Activated T-helper 17 cell treated with anti-CD3 and anti-CD28 coated beads, Interleukin-2, amount 50 U/mL, for 72 hours (primary cell): Measurements from ENCODE around the gene GIGYF1. TPM values are rescaled to one million over a fixed set of nuclear protein-coding genes. Genes with fewer than 3 reads are reported as not detected.
A peak's percentile ranks its signal among the peaks of the same experiment; 100 is the strongest.

Source experiments
- ATAC-seq: fragments of 150-1000 bp; cut with Tn5 transposase; replicated peaks from 2 replicates; pipeline ENCODE4 v1.10.0; 2021; ENCODE audit warnings: mild to moderate bottlenecking, moderate library complexity
- H3K27ac Mint-ChIP-seq: one replicate; pipeline ENCODE4 v1.8.0; 2022; ENCODE audit warnings: mixed read lengths
- H3K27me3 Mint-ChIP-seq: one replicate; pipeline ENCODE4 v1.8.0; 2022; ENCODE audit warnings: mixed read lengths
- H3K36me3 Mint-ChIP-seq: one replicate; pipeline ENCODE4 v1.8.0; 2022; ENCODE audit warnings: low read depth, mild to moderate bottlenecking, mixed read lengths
- H3K4me1 Mint-ChIP-seq: one replicate; pipeline ENCODE4 v1.8.0; 2022; ENCODE audit warnings: mixed read lengths
- H3K4me3 Mint-ChIP-seq: one replicate; pipeline ENCODE4 v1.8.0; 2022; ENCODE audit warnings: mild to moderate bottlenecking, mixed read lengths
- H3K9me3 Mint-ChIP-seq: one replicate; pipeline ENCODE4 v1.8.0; 2022; ENCODE audit warnings: mixed read lengths
- total RNA-seq, 2 donors: library from RNA; stranded (reverse); gene quantifications; one replicate each; pipeline ENCODE4 v1.2.3, GENCODE V29; 2022

GIGYF1 gene
- total RNA-seq, 2 donors from 2014 or later: 40.2 to 53.1 TPM

DNA sequence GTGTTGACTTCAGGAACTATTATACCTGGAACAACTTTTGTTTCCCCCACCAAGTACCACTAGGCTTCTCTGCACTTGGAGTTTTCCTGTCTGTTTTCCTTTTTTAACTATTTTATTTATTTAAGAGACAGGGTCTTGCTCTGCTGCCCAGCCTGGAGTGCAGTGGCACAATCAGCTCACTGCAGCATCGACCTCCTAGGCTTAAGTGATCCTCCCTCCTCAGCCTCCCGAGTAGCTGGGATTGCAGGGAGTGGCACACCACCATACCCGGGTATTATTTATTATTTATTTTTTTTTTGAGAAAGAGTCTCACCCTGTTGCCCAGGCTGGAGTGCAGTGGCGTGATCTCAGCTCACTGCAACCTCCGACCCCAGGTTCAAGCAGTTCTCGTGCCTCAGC, 2.1 kb upstream of the GIGYF1 start:
- Mint-ChIP-seq H3K27me3 (peaks cover 4% of the 10 kb centered on the region), H3K4me3 (peak overlapping the region; percentile 71), H3K27ac (peak overlapping the region; percentile 85), H3K4me1 (peaks cover 23% of the 10 kb centered on the region), H3K36me3 (peaks cover 21% of the 10 kb centered on the region), H3K9me3 (no peaks in the 10 kb centered on the region)
- no peak for ATAC-seq

GRCh38 chr7:100693312-100694097, 545 bp downstream of the GIGYF1 start:
- peak overlapping the region; percentile 89 for H3K4me3 Mint-ChIP-seq
- peaks cover 23% of the 10 kb centered on the region for H3K4me1 Mint-ChIP-seq
- peak overlapping the region; percentile 89 for H3K27ac Mint-ChIP-seq
- no peaks in the 10 kb centered on the region for H3K27me3 Mint-ChIP-seq
- no peaks in the 10 kb centered on the region for H3K9me3 Mint-ChIP-seq
- peaks cover 38% of the 10 kb centered on the region for H3K36me3 Mint-ChIP-seq
- ATAC-seq: peak; percentile 53

- peak overlapping the region; percentile 89 for H3K4me3 Mint-ChIP-seq
- H3K27ac Mint-ChIP-seq: peak overlapping the region; percentile 89
- H3K4me1 Mint-ChIP-seq: peaks cover 23% of the 10 kb centered on the region
- H3K27me3 Mint-ChIP-seq: no peaks in the 10 kb centered on the region
- peaks cover 46% of the 10 kb centered on the region for H3K36me3 Mint-ChIP-seq
- H3K9me3 Mint-ChIP-seq: no peaks in the 10 kb centered on the region
- ATAC-seq: no peak
These were observed 1.5 kb downstream of the GIGYF1 start for GRCh38 chr7:100692578-100692961.

- Mint-ChIP-seq H3K27ac (peak overlapping the region; percentile 89), H3K4me3 (peak overlapping the region; percentile 89), H3K27me3 (no peaks in the 10 kb centered on the region), H3K36me3 (peaks cover 52% of the 10 kb centered on the region), H3K4me1 (peaks cover 23% of the 10 kb centered on the region), H3K9me3 (no peaks in the 10 kb centered on the region)
- ATAC-seq: peak; percentile 81
These were observed 2.1 kb downstream of the GIGYF1 start for GRCh38 chr7:100691676-100692577.

DNA sequence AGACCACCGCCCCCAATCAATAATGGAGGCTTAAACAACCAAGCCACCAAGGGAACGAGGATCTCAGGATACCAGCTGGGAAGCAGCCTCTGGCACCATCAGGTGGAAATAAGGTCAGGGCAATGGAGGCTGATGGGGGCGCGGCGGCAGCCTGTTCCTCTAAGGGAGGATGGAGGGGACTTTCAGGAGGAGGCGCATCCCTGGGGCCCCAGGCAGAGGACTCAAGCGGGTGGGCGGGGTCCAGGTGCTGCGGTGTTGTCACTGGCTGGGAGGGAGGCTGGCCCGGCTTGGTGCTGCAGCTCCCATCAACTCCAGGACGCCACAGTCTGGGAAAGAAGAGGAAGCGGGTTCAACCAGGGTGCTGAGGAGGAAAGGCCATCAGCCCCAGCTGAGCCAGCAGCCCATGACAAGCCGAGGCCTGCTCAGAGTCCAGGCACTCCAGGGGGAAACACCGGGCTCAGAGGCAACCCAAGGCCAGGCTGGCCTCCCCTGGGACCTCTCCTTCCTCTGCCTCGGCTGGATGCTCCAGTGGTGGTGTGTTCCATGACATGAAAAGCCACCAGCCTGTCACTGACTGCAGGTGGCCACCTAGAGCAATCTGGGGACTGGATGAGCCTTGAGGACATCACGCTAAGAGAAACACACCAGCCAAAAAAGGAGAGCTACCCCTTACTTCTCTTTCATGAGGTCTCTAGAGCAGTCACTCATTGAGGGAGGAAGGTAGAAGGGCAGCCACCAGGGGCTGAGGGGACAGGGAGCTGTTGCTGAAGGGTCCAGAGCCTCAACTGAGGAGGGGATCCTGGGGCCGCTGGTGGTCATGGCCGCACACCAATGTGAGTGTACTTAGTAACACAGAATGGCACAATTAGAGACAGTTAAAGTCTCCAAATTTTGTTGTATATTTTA, 4.6 kb downstream of the GIGYF1 start:
- ATAC-seq: no peak
- peaks cover 73% of the 10 kb centered on the region for H3K36me3 Mint-ChIP-seq
- no peaks in the 10 kb centered on the region for H3K9me3 Mint-ChIP-seq
- H3K4me3 Mint-ChIP-seq: no peak overlapping the region
- no peaks in the 10 kb centered on the region for H3K27me3 Mint-ChIP-seq
- peaks cover 17% of the 10 kb centered on the region for H3K4me1 Mint-ChIP-seq
- H3K27ac Mint-ChIP-seq: peak overlapping the region; percentile 63

GRCh38 chr7:100688326-100688860, 5.7 kb downstream of the GIGYF1 start:
- Mint-ChIP-seq H3K27me3 (no peaks in the 10 kb centered on the region), H3K4me1 (peaks cover 17% of the 10 kb centered on the region), H3K4me3 (no peak overlapping the region), H3K27ac (peak overlapping the region; percentile 63), H3K9me3 (no peaks in the 10 kb centered on the region), H3K36me3 (peaks cover 76% of the 10 kb centered on the region)
- no peak for ATAC-seq

DNA sequence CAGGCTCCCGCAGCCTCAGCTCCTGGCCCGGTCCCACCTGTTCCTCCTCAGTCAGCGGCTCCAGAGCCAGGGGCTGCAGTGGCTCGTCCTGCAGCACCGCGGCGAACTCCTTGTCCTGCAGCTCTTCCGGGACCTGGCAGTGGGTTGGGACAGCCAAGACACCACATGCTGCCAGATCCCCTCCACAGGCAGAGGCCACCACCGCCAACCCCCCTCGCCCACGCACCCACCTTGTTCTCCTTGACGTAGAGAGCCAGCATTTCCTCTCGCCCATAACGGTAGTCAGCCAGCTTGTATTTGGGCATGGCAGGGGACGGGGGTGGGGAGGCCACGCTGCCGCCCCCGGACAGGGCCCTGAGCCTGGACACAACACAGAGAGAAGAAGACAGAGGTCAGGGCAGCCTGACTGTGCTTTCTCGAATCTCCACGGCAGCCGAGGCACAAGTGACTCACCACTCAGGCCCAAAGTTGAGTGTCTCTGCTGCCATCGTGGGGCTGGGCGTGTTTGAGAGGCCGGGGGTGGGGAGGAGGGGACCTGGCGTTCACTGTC, 6.2 kb downstream of the GIGYF1 start:
- Mint-ChIP-seq H3K9me3 (no peaks in the 10 kb centered on the region), H3K27me3 (no peaks in the 10 kb centered on the region), H3K27ac (no peak overlapping the region), H3K4me1 (peaks cover 14% of the 10 kb centered on the region), H3K4me3 (no peak overlapping the region), H3K36me3 (peaks cover 74% of the 10 kb centered on the region)
- no peak for ATAC-seq

DNA sequence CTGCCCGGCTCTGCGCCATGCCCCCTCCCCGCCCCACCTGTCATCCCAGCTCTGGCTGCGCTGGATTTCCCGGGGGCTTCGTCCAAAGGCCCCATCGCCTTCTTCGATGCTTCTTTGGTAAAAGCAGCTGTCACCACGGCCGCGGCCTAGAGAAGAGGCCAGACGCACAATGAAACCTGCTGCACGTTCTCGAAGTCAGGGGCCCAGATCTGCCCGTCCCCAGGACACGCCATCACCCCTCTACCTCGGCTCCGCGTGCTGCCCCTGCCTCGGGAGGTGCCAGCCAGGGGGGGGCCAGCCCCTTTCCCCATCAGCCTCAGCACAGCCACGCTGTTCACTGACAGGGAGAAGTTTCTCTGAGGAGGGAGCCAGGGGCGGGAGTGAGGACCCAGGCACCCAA, 6.8 kb downstream of the GIGYF1 start:
- Mint-ChIP-seq H3K27ac (no peak overlapping the region), H3K36me3 (peaks cover 74% of the 10 kb centered on the region), H3K9me3 (no peaks in the 10 kb centered on the region), H3K27me3 (no peaks in the 10 kb centered on the region), H3K4me1 (peaks cover 8% of the 10 kb centered on the region), H3K4me3 (no peak overlapping the region)
- ATAC-seq: no peak

GRCh38 chr7:100686822-100687211, 7.2 kb downstream of the GIGYF1 start:
- Mint-ChIP-seq H3K4me3 (no peak overlapping the region), H3K27me3 (no peaks in the 10 kb centered on the region), H3K4me1 (peaks cover 4% of the 10 kb centered on the region), H3K9me3 (no peaks in the 10 kb centered on the region), H3K36me3 (peaks cover 71% of the 10 kb centered on the region), H3K27ac (no peak overlapping the region)
- no peak for ATAC-seq

DNA sequence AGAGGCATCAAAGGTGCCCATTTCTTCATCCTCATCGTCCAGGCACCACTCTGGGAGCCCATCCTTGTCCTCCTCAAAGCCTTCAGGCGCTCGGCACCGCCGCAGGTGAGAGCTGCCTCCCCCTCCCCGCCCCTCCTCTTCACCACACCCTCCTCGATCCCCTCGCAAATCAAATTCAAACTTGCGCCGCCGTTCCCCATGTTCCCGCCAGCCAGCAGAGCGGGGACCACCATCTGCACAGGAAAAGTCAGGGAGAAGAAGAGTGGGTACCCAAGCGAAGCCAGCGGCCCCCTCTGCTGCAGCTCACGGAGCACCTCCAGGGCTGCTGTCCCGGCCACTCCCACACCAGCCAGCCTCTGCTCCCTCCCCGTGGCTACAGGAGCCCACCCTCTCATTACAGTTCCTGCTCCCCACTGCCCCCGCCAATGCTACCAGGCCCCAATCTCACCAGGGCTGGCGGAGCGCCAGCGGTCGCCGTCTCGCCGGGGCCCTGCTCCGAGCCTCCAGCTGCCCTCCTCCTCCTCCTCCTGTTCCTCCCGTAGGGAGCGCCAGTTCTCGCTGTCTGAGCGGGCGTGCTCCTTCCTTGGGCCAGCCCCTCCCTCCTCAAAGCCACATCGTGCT, 7.7 kb downstream of the GIGYF1 start:
- Mint-ChIP-seq H3K4me3 (no peak overlapping the region), H3K4me1 (no peaks in the 10 kb centered on the region), H3K36me3 (peaks cover 72% of the 10 kb centered on the region), H3K27ac (no peak overlapping the region), H3K27me3 (no peaks in the 10 kb centered on the region), H3K9me3 (no peaks in the 10 kb centered on the region)
- ATAC-seq: no peak

- Mint-ChIP-seq H3K9me3 (no peaks in the 10 kb centered on the region), H3K27me3 (no peaks in the 10 kb centered on the region), H3K36me3 (peaks cover 74% of the 10 kb centered on the region), H3K4me1 (no peaks in the 10 kb centered on the region), H3K27ac (no peak overlapping the region), H3K4me3 (no peak overlapping the region)
- ATAC-seq: no peak
These were observed 8.4 kb downstream of the GIGYF1 start for GRCh38 chr7:100685631-100686145.

DNA sequence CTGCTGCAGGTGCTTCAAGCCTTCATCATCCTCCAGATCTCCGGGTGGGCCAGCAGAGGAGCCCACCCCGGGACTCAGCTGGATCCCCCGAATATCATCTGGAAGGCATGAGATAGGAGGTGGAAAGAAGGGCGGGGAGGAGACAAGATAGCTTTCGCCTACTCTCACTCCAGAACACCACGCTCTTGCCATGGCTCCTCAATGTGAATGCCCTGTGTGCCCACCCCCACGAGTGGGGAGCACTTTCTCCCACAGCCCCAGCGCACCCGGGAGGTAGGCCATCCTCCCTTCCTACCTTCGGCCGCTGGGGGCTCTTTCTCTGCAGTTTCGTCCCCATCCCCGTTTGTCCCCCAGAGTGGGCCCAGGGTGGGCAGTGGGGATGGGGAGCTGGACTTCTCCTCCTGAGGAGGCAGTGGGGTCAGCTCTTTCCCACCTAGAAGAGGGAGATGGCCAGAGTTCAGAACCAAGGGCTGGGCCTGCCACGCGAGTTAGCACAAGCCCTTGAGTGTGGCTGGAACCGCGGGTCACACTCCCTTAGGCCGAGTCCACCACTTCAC, 8.9 kb downstream of the GIGYF1 start:
- no peak overlapping the region for H3K27ac Mint-ChIP-seq
- ATAC-seq: no peak
- H3K36me3 Mint-ChIP-seq: peaks cover 78% of the 10 kb centered on the region
- no peak overlapping the region for H3K4me3 Mint-ChIP-seq
- no peaks in the 10 kb centered on the region for H3K27me3 Mint-ChIP-seq
- H3K9me3 Mint-ChIP-seq: no peaks in the 10 kb centered on the region
- H3K4me1 Mint-ChIP-seq: peaks cover 2% of the 10 kb centered on the region

DNA sequence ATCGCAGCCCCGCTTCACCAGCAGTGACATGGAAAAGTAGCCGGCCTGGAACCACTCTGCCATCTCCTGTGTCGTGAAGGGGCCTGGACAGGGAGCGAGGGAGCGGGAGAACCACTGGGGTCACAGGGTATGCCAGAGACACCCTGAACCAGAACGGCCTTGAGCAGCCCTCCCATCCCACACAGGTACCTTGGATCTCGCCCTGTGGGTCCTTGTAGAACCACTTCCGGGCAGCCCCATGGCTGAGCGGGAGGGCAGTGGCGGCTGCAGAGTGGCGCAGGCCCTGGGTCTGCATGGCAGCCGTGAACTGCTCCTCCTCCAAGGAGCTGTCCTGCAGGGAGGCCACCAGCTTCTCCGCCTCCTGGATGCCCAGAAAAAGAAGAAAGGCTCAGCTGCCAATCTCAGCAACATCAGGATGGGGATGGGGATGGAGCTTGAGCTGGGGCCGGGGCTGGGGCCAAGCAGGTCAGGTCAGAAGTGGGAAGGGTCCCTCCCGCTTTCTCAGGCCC, 9.5 kb downstream of the GIGYF1 start:
- no peak overlapping the region for H3K27ac Mint-ChIP-seq
- peaks cover 78% of the 10 kb centered on the region for H3K36me3 Mint-ChIP-seq
- no peaks in the 10 kb centered on the region for H3K27me3 Mint-ChIP-seq
- no peak for ATAC-seq
- H3K4me3 Mint-ChIP-seq: no peak overlapping the region
- H3K4me1 Mint-ChIP-seq: peaks cover 5% of the 10 kb centered on the region
- H3K9me3 Mint-ChIP-seq: no peaks in the 10 kb centered on the region
